Neutrophil (primary cell): ENCODE results near the gene PRRC2C.

Experiments
- H3K27ac ChIP-seq: fragments of 200-600 bp; sonication (generic); 2 replicates; pipeline ENCODE4 v1.5.1; 2016; ENCODE audit warnings: mild to moderate bottlenecking, moderate library complexity
- H3K27me3 ChIP-seq: fragments of 200-600 bp; sonication (generic); 2 replicates; pipeline ENCODE4 v1.6.0; 2016; ENCODE audit warnings: mild to moderate bottlenecking
- H3K36me3 ChIP-seq: fragments of 200-600 bp; sonication (generic); 2 replicates; pipeline ENCODE4 v1.5.1; 2017
- H3K4me1 ChIP-seq, 2 experiments: fragments of 200-600 bp in 1 of 2; sonication (generic) in 1 of 2; 1 replicate in 1 of 2; 2 replicates in 1 of 2; pipeline versions ENCODE4 v1.5.1 to v1.6.1; 2013 to 2016; ENCODE audit warnings: low read depth in 1 of 2, low read length in 1 of 2, mild to moderate bottlenecking in 1 of 2, moderate library complexity in 1 of 2; ENCODE audit not compliant: control insufficient read depth in 1 of 2, insufficient read depth in 1 of 2
- H3K4me3 ChIP-seq, 2 experiments: fragments of 200-600 bp in 1 of 2; sonication (generic) in 1 of 2; 1 replicate in 1 of 2; 2 replicates in 1 of 2; pipeline ENCODE4 v1.5.1; 2013 to 2016; ENCODE audit warnings: low read depth in 1 of 2, low read length in 1 of 2, mild to moderate bottlenecking in 1 of 2, moderate library complexity in 1 of 2
- H3K9me3 ChIP-seq: fragments of 200-600 bp; sonication (generic); 2 replicates; pipeline ENCODE4 v1.5.1; 2016
- TF ChIP-seq, protein P1 (sequence below): fragments of 200-600 bp; sonication (generic); IDR thresholded peaks from 2 replicates; pipeline ENCODE4 v1.5.1; 2016; ENCODE audit warnings: antibody characterized with exemption

The PRRC2C gene

DNA sequence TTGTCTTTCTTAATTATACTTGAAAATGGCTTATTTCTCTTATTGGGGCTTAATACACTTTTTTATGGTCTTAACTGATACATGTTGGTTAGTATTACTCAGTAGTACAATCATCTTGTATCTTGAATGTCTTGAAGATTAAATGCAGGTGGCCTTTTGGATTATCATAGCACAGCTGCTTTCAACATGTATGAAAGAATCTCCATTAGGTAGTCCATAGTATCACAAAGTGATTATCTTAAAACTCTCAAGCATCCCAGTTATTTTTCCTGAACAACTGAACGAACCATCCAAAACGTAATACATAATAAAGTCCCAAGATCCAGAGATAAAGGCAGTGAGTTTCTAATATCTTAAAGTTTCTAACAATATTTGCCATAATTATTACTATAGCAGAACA, 85.0 kb downstream of the PRRC2C start:
- H3K27me3 ChIP-seq: no peaks in the 10 kb centered on the region
- TF ChIP-seq, protein P1, sequence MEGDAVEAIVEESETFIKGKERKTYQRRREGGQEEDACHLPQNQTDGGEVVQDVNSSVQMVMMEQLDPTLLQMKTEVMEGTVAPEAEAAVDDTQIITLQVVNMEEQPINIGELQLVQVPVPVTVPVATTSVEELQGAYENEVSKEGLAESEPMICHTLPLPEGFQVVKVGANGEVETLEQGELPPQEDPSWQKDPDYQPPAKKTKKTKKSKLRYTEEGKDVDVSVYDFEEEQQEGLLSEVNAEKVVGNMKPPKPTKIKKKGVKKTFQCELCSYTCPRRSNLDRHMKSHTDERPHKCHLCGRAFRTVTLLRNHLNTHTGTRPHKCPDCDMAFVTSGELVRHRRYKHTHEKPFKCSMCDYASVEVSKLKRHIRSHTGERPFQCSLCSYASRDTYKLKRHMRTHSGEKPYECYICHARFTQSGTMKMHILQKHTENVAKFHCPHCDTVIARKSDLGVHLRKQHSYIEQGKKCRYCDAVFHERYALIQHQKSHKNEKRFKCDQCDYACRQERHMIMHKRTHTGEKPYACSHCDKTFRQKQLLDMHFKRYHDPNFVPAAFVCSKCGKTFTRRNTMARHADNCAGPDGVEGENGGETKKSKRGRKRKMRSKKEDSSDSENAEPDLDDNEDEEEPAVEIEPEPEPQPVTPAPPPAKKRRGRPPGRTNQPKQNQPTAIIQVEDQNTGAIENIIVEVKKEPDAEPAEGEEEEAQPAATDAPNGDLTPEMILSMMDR: no peak
- peaks cover 88% of the 10 kb centered on the region for H3K36me3 ChIP-seq
- H3K4me3 ChIP-seq: no peak overlapping the region
- H3K9me3 ChIP-seq: no peaks in the 10 kb centered on the region
- no peak overlapping the region for H3K27ac ChIP-seq
- H3K4me1 ChIP-seq: no peaks in the 10 kb centered on the region

DNA sequence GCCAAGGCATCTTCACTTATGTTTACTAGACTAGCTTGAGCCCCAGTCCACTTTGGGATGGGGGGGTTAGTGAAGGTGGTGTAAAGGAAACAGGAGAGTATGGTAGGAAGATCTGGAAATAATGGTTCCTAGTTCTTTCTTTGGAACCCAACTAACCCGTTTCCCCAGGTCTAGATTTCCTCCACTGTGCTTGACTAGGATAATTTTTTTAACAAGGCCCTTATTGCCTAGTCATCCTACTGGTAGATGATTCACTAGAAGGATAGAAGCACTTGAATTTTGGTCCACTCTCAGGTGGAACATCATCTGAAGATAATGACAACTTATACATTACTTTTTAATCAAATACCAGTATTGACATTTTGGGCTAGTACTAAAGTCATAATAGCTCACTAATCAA, 90.8 kb downstream of the PRRC2C start:
- TF ChIP-seq, protein P1: no peak
- no peaks in the 10 kb centered on the region for H3K9me3 ChIP-seq
- H3K4me3 ChIP-seq: no peak overlapping the region
- peaks cover 89% of the 10 kb centered on the region for H3K36me3 ChIP-seq
- H3K27me3 ChIP-seq: no peaks in the 10 kb centered on the region
- H3K27ac ChIP-seq: no peak overlapping the region
- H3K4me1 ChIP-seq: no peaks in the 10 kb centered on the region

DNA sequence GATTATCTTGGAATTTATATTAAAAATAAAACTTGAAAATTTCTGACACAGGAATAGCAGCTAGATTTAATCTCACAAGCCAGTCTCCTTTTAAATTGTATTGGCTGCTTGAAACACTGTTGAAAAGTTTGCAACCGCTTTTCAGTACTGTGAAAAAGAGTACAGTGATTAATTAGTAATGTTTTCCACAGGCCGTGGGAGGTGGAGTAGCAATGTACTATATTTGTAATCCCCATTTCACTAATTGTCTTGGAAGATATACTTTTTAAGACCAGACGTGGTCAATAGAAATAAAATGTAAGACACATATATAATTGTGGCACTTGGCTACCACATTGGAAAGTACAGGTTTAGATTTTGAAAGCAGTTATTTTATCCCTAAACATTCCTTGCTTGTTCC, 95.9 kb downstream of the PRRC2C start:
- TF ChIP-seq, protein P1: no peak
- H3K36me3 ChIP-seq: peaks cover 94% of the 10 kb centered on the region
- H3K27ac ChIP-seq: no peak overlapping the region
- no peaks in the 10 kb centered on the region for H3K9me3 ChIP-seq
- H3K27me3 ChIP-seq: no peaks in the 10 kb centered on the region
- no peak overlapping the region for H3K4me3 ChIP-seq
- H3K4me1 ChIP-seq: no peaks in the 10 kb centered on the region

DNA sequence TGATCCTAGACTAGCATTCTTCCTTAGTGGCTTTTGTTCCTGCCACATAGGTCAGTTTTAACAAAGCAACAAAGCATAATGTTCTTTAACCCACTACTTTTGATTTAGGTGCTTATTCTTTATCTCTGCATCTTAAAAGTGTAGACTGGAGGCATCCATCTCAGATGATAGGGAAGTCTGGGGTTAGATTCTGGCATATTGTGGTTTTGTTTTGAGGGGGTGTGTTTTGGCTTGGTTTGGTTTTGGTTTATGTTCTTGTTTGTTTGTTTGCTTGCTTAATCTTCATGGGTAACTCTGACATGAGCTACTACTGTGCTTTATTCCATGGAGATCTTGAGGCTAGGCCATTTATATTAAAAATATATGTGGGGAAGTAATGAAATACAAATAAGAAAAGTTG, 96.4 kb downstream of the PRRC2C start:
- no peaks in the 10 kb centered on the region for H3K4me1 ChIP-seq
- no peaks in the 10 kb centered on the region for H3K27me3 ChIP-seq
- H3K9me3 ChIP-seq: no peaks in the 10 kb centered on the region
- no peak overlapping the region for H3K27ac ChIP-seq
- H3K4me3 ChIP-seq: no peak overlapping the region
- H3K36me3 ChIP-seq: peaks cover 92% of the 10 kb centered on the region
- TF ChIP-seq, protein P1: no peak

DNA sequence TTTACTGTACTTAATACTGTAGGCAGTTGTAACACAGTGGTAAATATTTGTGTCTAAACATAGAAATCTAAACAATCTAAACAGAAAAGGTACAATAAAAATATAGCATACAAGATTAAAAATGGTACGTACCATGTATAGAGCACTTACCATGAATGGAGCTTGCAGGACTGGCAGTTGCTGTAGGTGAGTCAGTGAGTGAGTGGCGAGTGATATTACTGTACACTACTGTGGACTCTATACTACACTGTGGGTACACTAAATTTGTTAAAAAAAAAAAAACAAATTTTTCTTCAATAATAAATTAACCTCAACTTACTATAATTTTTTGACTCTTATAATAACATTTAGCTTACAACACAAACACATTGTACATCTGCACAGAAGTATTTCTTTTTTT, 97.3 kb downstream of the PRRC2C start:
- no peak overlapping the region for H3K27ac ChIP-seq
- H3K36me3 ChIP-seq: peaks cover 92% of the 10 kb centered on the region

More for the DNA sequence above, 97.3 kb downstream of the PRRC2C start:
- TF ChIP-seq, protein P1: no peak
- Histone ChIP-seq H3K4me3 (no peak overlapping the region), H3K27me3 (no peaks in the 10 kb centered on the region), H3K9me3 (no peaks in the 10 kb centered on the region), H3K4me1 (no peaks in the 10 kb centered on the region)
